ENCODE results near the gene ALG3.

The ALG3 gene

GRCh38 chr3:184196536-184196935, 52.2 kb downstream of the ALG3 start:
- no peak for DNase-seq (ENCODE audit: low read depth)

- DNase-seq (ENCODE audit: low read depth) = no peak
Observed at GRCh38 chr3:184193991-184194539, 54.7 kb downstream of the ALG3 start.

- no peak for DNase-seq (ENCODE audit: low read depth)
Observed at GRCh38 chr3:184192889-184193288, 55.9 kb downstream of the ALG3 start.

Measured in stimulated activated CD4-positive, alpha-beta T cell treated with anti-CD3 and anti-CD28 coated beads, Interleukin-2, amount 100 ng/mL, for 4 hours (primary cell).